ENCODE results near the gene CFAP97D2. TPM values are rescaled to one million over a fixed set of nuclear protein-coding genes. Genes with fewer than 3 reads are reported as not detected.

CFAP97D2 gene
- total and polyA plus RNA-seq, 2 of the 13 experiments (the other 11 are each of a cell fraction or from before 2014, with no cell fraction given) = not detected

DNA sequence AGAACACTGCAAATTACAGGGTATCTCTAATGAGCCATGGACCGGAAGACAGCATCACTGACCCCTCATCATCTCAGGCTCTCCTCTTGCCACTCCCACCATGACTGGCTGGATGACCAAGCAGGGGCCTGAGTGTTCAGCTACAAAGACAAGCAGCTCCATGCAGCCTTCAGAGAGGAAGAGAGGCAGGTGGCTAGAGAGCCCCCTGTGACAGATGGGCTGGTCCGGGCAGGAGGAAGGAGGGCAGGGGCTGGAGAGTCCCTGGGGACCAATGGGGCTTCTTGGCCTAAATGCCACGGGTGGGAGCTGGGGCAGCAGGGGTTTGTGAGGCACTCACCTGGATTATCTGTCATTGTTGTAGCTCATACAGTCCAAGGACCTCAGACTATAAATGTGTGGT is 33.8 kb upstream of the CFAP97D2 start:
- POLR2A ChIA-PET = no interaction called here
- intact Hi-C loops (cut with micrococcal nuclease; ENCODE audit: unreplicated experiment) (no loop called here), in situ Hi-C loops (cut with HindIII; ENCODE audit: extremely low pct_ligation_motif_present, low pct_unique_long_range_greater_than_20kb) (no loop called here)
- peaks cover 8 to 42% of the 10 kb centered on the region in 2 experiments; a peak in 4 of 5 replicates for H3K27me3 ChIP-seq (ENCODE audit: control insufficient read depth in 1 of 2, insufficient read depth in 2 of 2, low read length in 2 of 2)
- no peak for FAIRE-seq
- no peaks in the 10 kb centered on the region for H4K20me1 ChIP-seq (ENCODE audit: insufficient read depth, low read length)
- no peak for TF ChIP-seq HNRNPK (IDR thresholded peaks at IDR 0.05; ENCODE audit: low read depth, low read length, poor library complexity, severe bottlenecking)
- TF ChIP-seq, protein P1, sequence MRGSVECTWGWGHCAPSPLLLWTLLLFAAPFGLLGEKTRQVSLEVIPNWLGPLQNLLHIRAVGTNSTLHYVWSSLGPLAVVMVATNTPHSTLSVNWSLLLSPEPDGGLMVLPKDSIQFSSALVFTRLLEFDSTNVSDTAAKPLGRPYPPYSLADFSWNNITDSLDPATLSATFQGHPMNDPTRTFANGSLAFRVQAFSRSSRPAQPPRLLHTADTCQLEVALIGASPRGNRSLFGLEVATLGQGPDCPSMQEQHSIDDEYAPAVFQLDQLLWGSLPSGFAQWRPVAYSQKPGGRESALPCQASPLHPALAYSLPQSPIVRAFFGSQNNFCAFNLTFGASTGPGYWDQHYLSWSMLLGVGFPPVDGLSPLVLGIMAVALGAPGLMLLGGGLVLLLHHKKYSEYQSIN (CRISPR knock-in tag; IDR thresholded peaks at IDR 0.05; ENCODE audit: borderline replicate concordance) = no peak
- no peak for TF ChIP-seq ZBTB20 (CRISPR knock-in tag; IDR thresholded peaks at IDR 0.05; ENCODE audit: borderline replicate concordance, low read depth)
- TF ChIP-seq ATAD3A (CRISPR knock-in tag; IDR thresholded peaks at IDR 0.05) = no peak
- TF ChIP-seq, protein P2, sequence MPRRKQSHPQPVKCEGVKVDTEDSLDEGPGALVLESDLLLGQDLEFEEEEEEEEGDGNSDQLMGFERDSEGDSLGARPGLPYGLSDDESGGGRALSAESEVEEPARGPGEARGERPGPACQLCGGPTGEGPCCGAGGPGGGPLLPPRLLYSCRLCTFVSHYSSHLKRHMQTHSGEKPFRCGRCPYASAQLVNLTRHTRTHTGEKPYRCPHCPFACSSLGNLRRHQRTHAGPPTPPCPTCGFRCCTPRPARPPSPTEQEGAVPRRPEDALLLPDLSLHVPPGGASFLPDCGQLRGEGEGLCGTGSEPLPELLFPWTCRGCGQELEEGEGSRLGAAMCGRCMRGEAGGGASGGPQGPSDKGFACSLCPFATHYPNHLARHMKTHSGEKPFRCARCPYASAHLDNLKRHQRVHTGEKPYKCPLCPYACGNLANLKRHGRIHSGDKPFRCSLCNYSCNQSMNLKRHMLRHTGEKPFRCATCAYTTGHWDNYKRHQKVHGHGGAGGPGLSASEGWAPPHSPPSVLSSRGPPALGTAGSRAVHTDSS (CRISPR knock-in tag; conservative IDR thresholded peaks at IDR 0.05) = no peak
- no peak for TF ChIP-seq TOPORS (CRISPR knock-in tag; IDR thresholded peaks at IDR 0.05)
- TF ChIP-seq, protein P3, sequence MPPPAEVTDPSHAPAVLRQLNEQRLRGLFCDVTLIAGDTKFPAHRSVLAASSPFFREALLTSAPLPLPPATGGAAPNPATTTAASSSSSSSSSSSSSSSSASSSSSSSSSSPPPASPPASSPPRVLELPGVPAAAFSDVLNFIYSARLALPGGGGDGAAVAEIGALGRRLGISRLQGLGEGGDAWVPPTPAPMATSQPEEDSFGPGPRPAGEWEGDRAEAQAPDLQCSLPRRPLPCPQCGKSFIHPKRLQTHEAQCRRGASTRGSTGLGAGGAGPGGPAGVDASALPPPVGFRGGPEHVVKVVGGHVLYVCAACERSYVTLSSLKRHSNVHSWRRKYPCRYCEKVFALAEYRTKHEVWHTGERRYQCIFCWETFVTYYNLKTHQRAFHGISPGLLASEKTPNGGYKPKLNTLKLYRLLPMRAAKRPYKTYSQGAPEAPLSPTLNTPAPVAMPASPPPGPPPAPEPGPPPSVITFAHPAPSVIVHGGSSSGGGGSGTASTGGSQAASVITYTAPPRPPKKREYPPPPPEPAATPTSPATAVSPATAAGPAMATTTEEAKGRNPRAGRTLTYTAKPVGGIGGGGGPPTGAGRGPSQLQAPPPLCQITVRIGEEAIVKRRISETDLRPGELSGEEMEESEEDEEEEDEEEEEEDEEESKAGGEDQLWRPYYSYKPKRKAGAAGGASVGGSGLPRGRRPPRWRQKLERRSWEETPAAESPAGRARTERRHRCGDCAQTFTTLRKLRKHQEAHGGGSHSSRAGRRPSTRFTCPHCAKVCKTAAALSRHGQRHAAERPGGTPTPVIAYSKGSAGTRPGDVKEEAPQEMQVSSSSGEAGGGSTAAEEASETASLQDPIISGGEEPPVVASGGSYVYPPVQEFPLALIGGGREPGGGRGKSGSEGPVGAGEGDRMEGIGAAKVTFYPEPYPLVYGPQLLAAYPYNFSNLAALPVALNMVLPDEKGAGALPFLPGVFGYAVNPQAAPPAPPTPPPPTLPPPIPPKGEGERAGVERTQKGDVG (CRISPR knock-in tag; IDR thresholded peaks at IDR 0.05; ENCODE audit: borderline replicate concordance) = no peak
- no peaks in the 10 kb centered on the region for H3K9me3 ChIP-seq (ENCODE audit: low read length)
- ATAC-seq = no peak
- CTCF ChIA-PET (ENCODE audit: low intra/inter-chr PET ratio, low total read pairs) = no interaction called here
- no peak overlapping the region for H3K27ac ChIP-seq (ENCODE audit: extremely low read length, insufficient read depth, low read length)
- no peak for DNase-seq (ENCODE audit: low spot score)
- H3K79me2 ChIP-seq (ENCODE audit: insufficient read depth, low read length) = no peaks in the 10 kb centered on the region
- no peaks in the 10 kb centered on the region for H3K36me3 ChIP-seq (replicated peaks in 1 of 2; ENCODE audit: control insufficient read depth in 1 of 2, insufficient read depth in 2 of 2, low read length in 2 of 2)
- H3K9ac ChIP-seq (ENCODE audit: insufficient read depth, low read depth, low read length) = no peak overlapping the region
- no peak overlapping the region for H2AFZ ChIP-seq (ENCODE audit: low read length)
- 43% methylated on average over 1 of the region's 3 CpGs for WGBS (ENCODE audit: low lambda C conversion rate)
- no peak overlapping the region for H3K4me2 ChIP-seq (ENCODE audit: low read depth, low read length)
- no peak overlapping the region for H3K4me3 ChIP-seq (replicated peaks in 1 of 3; ENCODE audit: insufficient read depth in 1 of 3, low read depth in 2 of 3, low read length in 3 of 3)
- H3K4me1 ChIP-seq (ENCODE audit: insufficient read depth, low read length) = no peaks in the 10 kb centered on the region
- no TSS peak for BruUV-seq (replicated peaks)

All from HepG2 (cell line).